Measurements from ENCODE around the gene DCBLD1. TPM values are rescaled to one million over a fixed set of nuclear protein-coding genes. Genes with fewer than 3 reads are reported as not detected.

Gene DCBLD1
- total RNA-seq, 1 experiment from 2014 or later = 10.4 TPM

- in situ Hi-C loops (cut with HindIII; ENCODE audit: low pct_unique_long_range_greater_than_20kb, low sequenced_read_pairs) = no loop called here
- no peak for DNase-seq (ENCODE audit: low read depth)
Measured at GRCh38 chr6:117494283-117494682, 11.8 kb downstream of the DCBLD1 start.

GRCh38 chr6:117494694-117495318, 12.3 kb downstream of the DCBLD1 start:
- no peak for DNase-seq (ENCODE audit: low read depth)
- in situ Hi-C loops (cut with HindIII; ENCODE audit: low pct_unique_long_range_greater_than_20kb, low sequenced_read_pairs) = no loop called here

- in situ Hi-C loops (cut with HindIII; ENCODE audit: low pct_unique_long_range_greater_than_20kb, low sequenced_read_pairs) = no loop called here
- no peak for DNase-seq (ENCODE audit: low read depth)
Measured at GRCh38 chr6:117495425-117495824, 13.0 kb downstream of the DCBLD1 start.

- in situ Hi-C loops (cut with HindIII; ENCODE audit: low pct_unique_long_range_greater_than_20kb, low sequenced_read_pairs) = no loop called here
- no peak for DNase-seq (ENCODE audit: low read depth)
Measured at GRCh38 chr6:117495869-117496268, 13.4 kb downstream of the DCBLD1 start.

- no peak for DNase-seq (ENCODE audit: low read depth)
Measured at GRCh38 chr6:117496383-117496990, 14.0 kb downstream of the DCBLD1 start.

GRCh38 chr6:117497237-117497636, 14.8 kb downstream of the DCBLD1 start:
- in situ Hi-C loops (cut with HindIII; ENCODE audit: low pct_unique_long_range_greater_than_20kb, low sequenced_read_pairs) = no loop called here
- DNase-seq (ENCODE audit: low read depth) = no peak

More at GRCh38 chr6:117496383-117496990, 14.0 kb downstream of the DCBLD1 start:
- in situ Hi-C loops (cut with HindIII; ENCODE audit: low pct_unique_long_range_greater_than_20kb, low sequenced_read_pairs) = no loop called here

GRCh38 chr6:117498159-117498558, 15.7 kb downstream of the DCBLD1 start:
- no peak for DNase-seq (ENCODE audit: low read depth)

GRCh38 chr6:117501722-117502121, 19.2 kb downstream of the DCBLD1 start:
- in situ Hi-C loops (cut with HindIII; ENCODE audit: low pct_unique_long_range_greater_than_20kb, low sequenced_read_pairs) = no loop called here

More at GRCh38 chr6:117498159-117498558, 15.7 kb downstream of the DCBLD1 start:
- in situ Hi-C loops (cut with HindIII; ENCODE audit: low pct_unique_long_range_greater_than_20kb, low sequenced_read_pairs) = no loop called here

GRCh38 chr6:117502580-117502979, 20.1 kb downstream of the DCBLD1 start:
- DNase-seq (ENCODE audit: low read depth) = no peak

More at GRCh38 chr6:117501722-117502121, 19.2 kb downstream of the DCBLD1 start:
- DNase-seq (ENCODE audit: low read depth) = no peak

GRCh38 chr6:117503211-117503610, 20.7 kb downstream of the DCBLD1 start:
- no peak for DNase-seq (ENCODE audit: low read depth)
- in situ Hi-C loops (cut with HindIII; ENCODE audit: low pct_unique_long_range_greater_than_20kb, low sequenced_read_pairs) = no loop called here

More at GRCh38 chr6:117502580-117502979, 20.1 kb downstream of the DCBLD1 start:
- in situ Hi-C loops (cut with HindIII; ENCODE audit: low pct_unique_long_range_greater_than_20kb, low sequenced_read_pairs) = no loop called here

GRCh38 chr6:117504478-117505144, 22.1 kb downstream of the DCBLD1 start:
- no peak for DNase-seq (ENCODE audit: low read depth)
- in situ Hi-C loops (cut with HindIII; ENCODE audit: low pct_unique_long_range_greater_than_20kb, low sequenced_read_pairs) = no loop called here

GRCh38 chr6:117505311-117505710, 22.8 kb downstream of the DCBLD1 start:
- DNase-seq (ENCODE audit: low read depth) = no peak
- in situ Hi-C loops (cut with HindIII; ENCODE audit: low pct_unique_long_range_greater_than_20kb, low sequenced_read_pairs) = no loop called here

GRCh38 chr6:117506180-117506835, 23.8 kb downstream of the DCBLD1 start:
- in situ Hi-C loops (cut with HindIII; ENCODE audit: low pct_unique_long_range_greater_than_20kb, low sequenced_read_pairs) = no loop called here
- no peak for DNase-seq (ENCODE audit: low read depth)

GRCh38 chr6:117506907-117507306, 24.4 kb downstream of the DCBLD1 start:
- in situ Hi-C loops (cut with HindIII; ENCODE audit: low pct_unique_long_range_greater_than_20kb, low sequenced_read_pairs) = no loop called here
- DNase-seq (ENCODE audit: low read depth) = no peak

GRCh38 chr6:117508450-117508971, 26.0 kb downstream of the DCBLD1 start:
- in situ Hi-C loops (cut with HindIII; ENCODE audit: low pct_unique_long_range_greater_than_20kb, low sequenced_read_pairs) = no loop called here
- no peak for DNase-seq (ENCODE audit: low read depth)

GRCh38 chr6:117509021-117509420, 26.5 kb downstream of the DCBLD1 start:
- no peak for DNase-seq (ENCODE audit: low read depth)
- in situ Hi-C loops (cut with HindIII; ENCODE audit: low pct_unique_long_range_greater_than_20kb, low sequenced_read_pairs) = no loop called here

- no peak for DNase-seq (ENCODE audit: low read depth)
- in situ Hi-C loops (cut with HindIII; ENCODE audit: low pct_unique_long_range_greater_than_20kb, low sequenced_read_pairs) = no loop called here
Measured at GRCh38 chr6:117512056-117512828, 29.8 kb downstream of the DCBLD1 start.

- in situ Hi-C loops (cut with HindIII; ENCODE audit: low pct_unique_long_range_greater_than_20kb, low sequenced_read_pairs) = no loop called here
- no peak for DNase-seq (ENCODE audit: low read depth)
Measured at GRCh38 chr6:117512987-117513573, 30.6 kb downstream of the DCBLD1 start.

Measured in Caki2 (cell line).